Measurements from ENCODE around the gene JTB.

Gene JTB

GRCh38 chr1:153953859-153954365 is 23.6 kb downstream of the JTB start:
- Mint-ChIP-seq H3K4me1 (ENCODE audit: low read depth) (peaks cover 33% of the 10 kb centered on the region), H3K4me3 (peak overlapping the region; percentile 16), H3K27ac (peak overlapping the region; percentile 72), H3K36me3 (ENCODE audit: low read depth) (peaks cover 41% of the 10 kb centered on the region), H3K9me3 (no peaks in the 10 kb centered on the region), H3K27me3 (ENCODE audit: low read depth) (no peaks in the 10 kb centered on the region)

- Mint-ChIP-seq H3K36me3 (ENCODE audit: low read depth) (peaks cover 45% of the 10 kb centered on the region), H3K4me3 (no peak overlapping the region), H3K27ac (peak overlapping the region; percentile 41), H3K4me1 (ENCODE audit: low read depth) (peaks cover 27% of the 10 kb centered on the region), H3K9me3 (no peaks in the 10 kb centered on the region), H3K27me3 (ENCODE audit: low read depth) (no peaks in the 10 kb centered on the region)
Observed at GRCh38 chr1:153951801-153952200, 25.7 kb downstream of the JTB start.

DNA sequence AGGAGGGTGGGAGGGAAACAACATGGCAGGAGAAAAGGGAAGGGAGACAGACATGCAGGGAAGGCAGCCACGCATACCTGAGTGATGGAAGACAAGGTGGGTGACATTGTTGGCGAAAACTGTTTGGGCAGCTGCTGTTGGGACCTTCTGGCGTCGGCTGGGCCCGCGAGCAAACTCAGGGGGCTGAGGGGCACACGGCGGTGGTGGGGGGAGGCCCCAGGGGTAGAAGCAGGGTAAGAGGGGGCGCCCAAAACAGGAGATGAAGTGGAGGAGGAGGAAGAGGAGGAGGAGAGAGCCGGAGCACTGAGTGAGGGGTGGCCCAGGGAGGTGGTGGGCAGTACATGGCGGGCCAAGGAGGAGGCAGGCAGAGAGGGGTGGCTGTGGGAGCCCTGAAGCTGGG is 26.3 kb downstream of the JTB start:
- H3K4me3 Mint-ChIP-seq: no peak overlapping the region

GRCh38 chr1:153946622-153947241 is 30.7 kb downstream of the JTB start, which contains the start of gene DENND4B:
Gene DENND4B (minus strand): TSS chr1:153946718. CDS start chr1:153944374, 2,344 bp downstream.
- Mint-ChIP-seq H3K4me3 (peak within 1 kb of the TSS; percentile 94), H3K36me3 (ENCODE audit: low read depth) (peaks cover 50% of the 10 kb centered on the region), H3K27ac (peak within 1 kb of the TSS; percentile 98), H3K9me3 (no peaks in the 10 kb centered on the region), H3K27me3 (ENCODE audit: low read depth) (no peaks in the 10 kb centered on the region), H3K4me1 (ENCODE audit: low read depth) (peaks cover 27% of the 10 kb centered on the region)

More for the DNA sequence above, 26.3 kb downstream of the JTB start:
- no peaks in the 10 kb centered on the region for H3K9me3 Mint-ChIP-seq
- peaks cover 45% of the 10 kb centered on the region for H3K36me3 Mint-ChIP-seq (ENCODE audit: low read depth)
- no peaks in the 10 kb centered on the region for H3K27me3 Mint-ChIP-seq (ENCODE audit: low read depth)
- no peak overlapping the region for H3K27ac Mint-ChIP-seq
- peaks cover 21% of the 10 kb centered on the region for H3K4me1 Mint-ChIP-seq (ENCODE audit: low read depth)

- peaks cover 26% of the 10 kb centered on the region for H3K4me1 Mint-ChIP-seq (ENCODE audit: low read depth)
- no peaks in the 10 kb centered on the region for H3K9me3 Mint-ChIP-seq
- H3K36me3 Mint-ChIP-seq (ENCODE audit: low read depth): peaks cover 48% of the 10 kb centered on the region
- H3K27me3 Mint-ChIP-seq (ENCODE audit: low read depth): no peaks in the 10 kb centered on the region
- H3K27ac Mint-ChIP-seq: peak overlapping the region; percentile 98
- H3K4me3 Mint-ChIP-seq: peak overlapping the region; percentile 94
Observed at GRCh38 chr1:153945795-153946621, 31.5 kb downstream of the JTB start.

DNA sequence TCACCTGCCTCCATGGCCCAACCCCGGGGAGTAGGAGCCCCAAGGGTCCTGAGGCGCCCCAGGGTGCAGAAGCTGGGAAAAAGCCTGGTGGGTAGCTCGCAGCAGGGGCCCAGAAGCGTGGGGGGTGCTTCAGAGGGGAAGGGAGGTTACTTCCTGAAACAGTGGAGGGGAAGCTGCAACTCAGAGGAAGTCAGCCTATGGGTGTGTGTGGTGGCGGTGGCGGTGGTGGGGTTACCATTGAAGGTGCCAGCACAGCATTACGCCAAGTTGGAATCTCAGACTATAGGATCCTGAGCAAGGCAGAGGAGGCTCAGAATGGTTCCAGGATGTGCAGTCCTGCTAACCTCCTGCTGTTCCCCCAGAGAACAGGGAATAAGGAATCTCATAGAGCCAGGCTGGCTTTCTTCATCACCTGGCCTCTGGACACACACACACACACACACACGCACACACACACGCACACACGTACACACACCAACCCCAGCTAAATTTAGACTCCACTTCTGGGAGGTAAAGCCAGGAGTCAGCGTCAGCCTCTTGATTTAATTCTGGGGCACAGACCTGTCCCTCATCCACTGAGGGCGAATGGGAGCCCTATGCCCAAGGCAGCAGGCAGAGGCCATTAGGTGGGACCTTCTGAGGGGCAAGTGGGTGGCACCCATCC is 32.2 kb downstream of the JTB start:
- H3K4me1 Mint-ChIP-seq (ENCODE audit: low read depth): peaks cover 26% of the 10 kb centered on the region
- H3K4me3 Mint-ChIP-seq: peak overlapping the region; percentile 94
- peaks cover 45% of the 10 kb centered on the region for H3K36me3 Mint-ChIP-seq (ENCODE audit: low read depth)
- no peaks in the 10 kb centered on the region for H3K27me3 Mint-ChIP-seq (ENCODE audit: low read depth)
- H3K27ac Mint-ChIP-seq: peak overlapping the region; percentile 98
- no peaks in the 10 kb centered on the region for H3K9me3 Mint-ChIP-seq

- peaks cover 26% of the 10 kb centered on the region for H3K4me1 Mint-ChIP-seq (ENCODE audit: low read depth)
- peak overlapping the region; percentile 98 for H3K27ac Mint-ChIP-seq
- H3K27me3 Mint-ChIP-seq (ENCODE audit: low read depth): no peaks in the 10 kb centered on the region
- H3K4me3 Mint-ChIP-seq: peak overlapping the region; percentile 94
- H3K36me3 Mint-ChIP-seq (ENCODE audit: low read depth): peaks cover 45% of the 10 kb centered on the region
- no peaks in the 10 kb centered on the region for H3K9me3 Mint-ChIP-seq
Observed at GRCh38 chr1:153944827-153945117, 32.7 kb downstream of the JTB start.

- Mint-ChIP-seq H3K27ac (peak overlapping the region; percentile 98), H3K36me3 (ENCODE audit: low read depth) (peaks cover 48% of the 10 kb centered on the region), H3K9me3 (no peaks in the 10 kb centered on the region), H3K4me1 (ENCODE audit: low read depth) (peaks cover 27% of the 10 kb centered on the region), H3K4me3 (peak overlapping the region; percentile 94), H3K27me3 (ENCODE audit: low read depth) (no peaks in the 10 kb centered on the region)
Observed at GRCh38 chr1:153944005-153944826, 33.3 kb downstream of the JTB start.

DNA sequence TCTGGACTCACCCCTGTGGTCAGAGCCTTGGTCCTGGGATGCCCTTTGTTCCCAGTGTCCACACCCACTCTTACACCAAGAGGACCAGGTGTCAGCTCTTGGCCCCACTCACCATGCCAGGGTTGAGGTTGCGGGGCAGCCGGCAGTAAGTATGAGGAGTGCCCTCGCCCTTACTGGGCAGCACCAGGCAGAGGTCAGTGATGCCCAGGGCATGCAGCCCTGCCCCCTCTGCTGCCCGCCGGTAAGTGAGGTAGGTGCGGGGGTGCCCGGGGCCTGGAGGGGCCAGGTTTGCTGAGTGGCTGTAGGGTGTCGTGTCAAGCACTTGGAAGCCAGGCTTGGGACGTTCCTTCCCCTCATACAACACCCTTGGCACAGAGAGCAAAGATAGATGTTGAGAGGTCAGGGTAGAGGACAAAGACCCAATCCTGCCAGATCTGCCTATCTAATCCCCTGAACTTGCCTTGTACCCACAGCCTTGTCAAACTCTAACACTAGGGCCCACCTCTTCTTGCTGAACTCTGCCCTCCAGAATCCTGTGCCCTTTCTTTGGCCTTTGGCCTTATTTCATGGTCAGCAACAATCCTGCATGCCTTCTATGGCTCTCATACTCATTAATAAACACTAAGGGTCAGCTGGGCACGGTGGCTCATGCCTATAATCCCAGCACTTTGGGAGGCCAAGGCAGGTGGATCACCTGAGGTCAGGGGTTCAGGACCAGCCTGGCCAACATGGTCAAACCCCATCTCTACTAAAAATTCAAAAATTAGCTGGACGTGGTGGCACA is 34.5 kb downstream of the JTB start:
- H3K4me3 Mint-ChIP-seq: no peak overlapping the region
- peaks cover 28% of the 10 kb centered on the region for H3K4me1 Mint-ChIP-seq (ENCODE audit: low read depth)
- H3K36me3 Mint-ChIP-seq (ENCODE audit: low read depth): peaks cover 47% of the 10 kb centered on the region
- no peaks in the 10 kb centered on the region for H3K27me3 Mint-ChIP-seq (ENCODE audit: low read depth)
- no peaks in the 10 kb centered on the region for H3K9me3 Mint-ChIP-seq
- peak overlapping the region; percentile 49 for H3K27ac Mint-ChIP-seq

- peaks cover 54% of the 10 kb centered on the region for H3K36me3 Mint-ChIP-seq (ENCODE audit: low read depth)
- peaks cover 28% of the 10 kb centered on the region for H3K4me1 Mint-ChIP-seq (ENCODE audit: low read depth)
- no peak overlapping the region for H3K4me3 Mint-ChIP-seq
- no peaks in the 10 kb centered on the region for H3K9me3 Mint-ChIP-seq
- no peak overlapping the region for H3K27ac Mint-ChIP-seq
- H3K27me3 Mint-ChIP-seq (ENCODE audit: low read depth): no peaks in the 10 kb centered on the region
Observed at GRCh38 chr1:153941826-153942725, 35.4 kb downstream of the JTB start.

- H3K4me3 Mint-ChIP-seq: no peak overlapping the region
- H3K27ac Mint-ChIP-seq: peak overlapping the region; percentile 61
- peaks cover 65% of the 10 kb centered on the region for H3K36me3 Mint-ChIP-seq (ENCODE audit: low read depth)
- H3K4me1 Mint-ChIP-seq (ENCODE audit: low read depth): peaks cover 28% of the 10 kb centered on the region
- no peaks in the 10 kb centered on the region for H3K9me3 Mint-ChIP-seq
- H3K27me3 Mint-ChIP-seq (ENCODE audit: low read depth): no peaks in the 10 kb centered on the region
Observed at GRCh38 chr1:153940756-153941155, 36.7 kb downstream of the JTB start.

DNA sequence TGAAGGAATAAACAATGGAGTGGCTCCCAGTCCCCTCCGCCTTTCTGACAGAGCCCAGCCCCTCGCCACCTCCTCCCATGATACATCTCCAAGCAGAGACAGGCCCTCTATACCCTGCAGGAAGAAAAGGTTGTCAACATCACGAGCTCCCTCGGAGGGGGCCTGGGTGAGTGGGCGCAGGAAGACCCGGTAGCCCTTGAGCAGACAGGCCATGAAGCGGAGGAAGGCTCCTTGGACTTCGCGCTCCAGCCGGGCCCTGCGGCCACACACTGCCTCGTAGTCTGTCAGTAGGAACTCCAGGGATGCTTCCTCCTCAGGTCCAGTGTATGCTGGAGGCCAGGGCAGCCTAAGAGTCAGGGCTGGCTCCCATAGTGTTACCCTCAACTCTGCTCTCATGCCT is 38.0 kb downstream of the JTB start:
- Mint-ChIP-seq H3K36me3 (ENCODE audit: low read depth) (peaks cover 67% of the 10 kb centered on the region), H3K27ac (no peak overlapping the region), H3K4me3 (no peak overlapping the region), H3K9me3 (no peaks in the 10 kb centered on the region), H3K4me1 (ENCODE audit: low read depth) (peaks cover 23% of the 10 kb centered on the region), H3K27me3 (ENCODE audit: low read depth) (no peaks in the 10 kb centered on the region)

DNA sequence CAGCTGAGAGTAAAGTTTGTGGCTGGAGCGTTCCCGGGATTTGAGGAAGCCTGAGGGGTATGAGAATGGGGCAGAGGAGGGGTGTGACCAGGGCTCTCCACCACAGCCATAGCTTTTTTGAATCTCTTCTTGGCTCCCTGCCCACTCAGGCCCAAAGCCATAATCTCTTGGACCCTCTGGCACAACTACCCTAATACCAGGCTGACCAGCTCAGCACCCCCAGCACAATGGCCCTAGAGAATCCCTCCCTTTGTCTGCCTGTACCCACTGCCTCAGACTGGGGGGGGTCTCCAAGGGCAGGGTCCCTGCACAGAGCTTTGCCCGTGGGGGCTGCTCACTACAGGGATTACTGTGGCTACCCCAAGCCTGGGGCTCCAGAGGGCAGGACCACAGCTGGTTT is 38.5 kb downstream of the JTB start:
- H3K4me3 Mint-ChIP-seq: no peak overlapping the region
- H3K9me3 Mint-ChIP-seq: no peaks in the 10 kb centered on the region
- H3K27ac Mint-ChIP-seq: no peak overlapping the region
- H3K36me3 Mint-ChIP-seq (ENCODE audit: low read depth): peaks cover 69% of the 10 kb centered on the region
- peaks cover 22% of the 10 kb centered on the region for H3K4me1 Mint-ChIP-seq (ENCODE audit: low read depth)
- no peaks in the 10 kb centered on the region for H3K27me3 Mint-ChIP-seq (ENCODE audit: low read depth)

Measured in T-helper 1 cell treated with Interleukin-12 subunit alpha and Interleukin-12 subunit beta and Interleukin-4 antibody, amounts not matched to agents 30 μg/mL and 1 μg/mL, for 36 hours (primary cell).